ENCODE measurements around the gene CNTN3. TPM values are rescaled to one million over a fixed set of nuclear protein-coding genes. Genes with fewer than 3 reads are reported as not detected.

The CNTN3 gene
- polyA plus RNA-seq, 1 donor from 2014 or later: 31.8 TPM

GRCh38 chr3:74590620-74591262 is 23.7 kb downstream of the CNTN3 start:
- Histone ChIP-seq H3K4me2 (ENCODE audit: low read length) (no peak overlapping the region), H3K27me3 (ENCODE audit: insufficient read depth, low read depth, low read length) (no peaks in the 10 kb centered on the region), H3K9me2 (ENCODE audit: insufficient read depth, low read length) (no peaks in the 10 kb centered on the region), H3K4me3 (ENCODE audit: low read length) (no peak overlapping the region), H3K9me3 (ENCODE audit: low read length) (no peaks in the 10 kb centered on the region), H3K9ac (ENCODE audit: low read length) (no peak overlapping the region), H3K36me3 (ENCODE audit: insufficient read depth, low read length) (no peaks in the 10 kb centered on the region), H4K20me1 (ENCODE audit: insufficient read depth) (no peaks in the 10 kb centered on the region), H3K79me2 (replicated peaks; ENCODE audit: insufficient read depth, low read length) (no peaks in the 10 kb centered on the region), H3K27ac (ENCODE audit: low read length) (no peak overlapping the region), H3F3A (ENCODE audit: insufficient read depth, low read length, poor library complexity, severe bottlenecking) (no peaks in the 10 kb centered on the region), H2AFZ (ENCODE audit: low read depth, low read length) (no peak overlapping the region)
- no peak for TF ChIP-seq MXI1 (conservative IDR thresholded peaks at IDR 0.05; ENCODE audit: poor library complexity, severe bottlenecking)
- TF ChIP-seq SMC3 (conservative IDR thresholded peaks at IDR 0.05; ENCODE audit: poor library complexity): no peak
- no peak for TF ChIP-seq POLR2AphosphoS5 (IDR thresholded peaks at IDR 0.05)
- no peak for TF ChIP-seq EP300 (conservative IDR thresholded peaks at IDR 0.05; ENCODE audit: poor library complexity, severe bottlenecking)
- no peak for TF ChIP-seq REST (IDR thresholded peaks at IDR 0.05; ENCODE audit: borderline replicate concordance)
- no peak for TF ChIP-seq CTCF (IDR thresholded peaks at IDR 0.05; ENCODE audit: poor library complexity, severe bottlenecking)
- TF ChIP-seq EZH2 (IDR thresholded peaks at IDR 0.05; ENCODE audit: borderline replicate concordance, insufficient read depth, low read length, poor library complexity, severe bottlenecking): no peak
- no peak for TF ChIP-seq TAF1 (IDR thresholded peaks at IDR 0.05; ENCODE audit: low read depth)
- no peak for TF ChIP-seq RAD21 (conservative IDR thresholded peaks at IDR 0.05)

GRCh38 chr3:74584782-74585181 is 29.7 kb downstream of the CNTN3 start:
- H3K4me3 ChIP-seq (ENCODE audit: low read length): no peak overlapping the region
- no peaks in the 10 kb centered on the region for H3K9me2 ChIP-seq (ENCODE audit: insufficient read depth, low read length)
- H3K4me2 ChIP-seq (ENCODE audit: low read length): no peak overlapping the region
- no peaks in the 10 kb centered on the region for H3K79me2 ChIP-seq (replicated peaks; ENCODE audit: insufficient read depth, low read length)
- no peak overlapping the region for H2AFZ ChIP-seq (ENCODE audit: low read depth, low read length)
- H3K9me3 ChIP-seq (ENCODE audit: low read length): no peaks in the 10 kb centered on the region
- no peaks in the 10 kb centered on the region for H3K27me3 ChIP-seq (ENCODE audit: insufficient read depth, low read depth, low read length)
- no peak for TF ChIP-seq TAF1 (IDR thresholded peaks at IDR 0.05; ENCODE audit: low read depth)
- no peak for TF ChIP-seq EP300 (conservative IDR thresholded peaks at IDR 0.05; ENCODE audit: poor library complexity, severe bottlenecking)
- TF ChIP-seq REST (IDR thresholded peaks at IDR 0.05; ENCODE audit: borderline replicate concordance): no peak
- TF ChIP-seq SMC3 (conservative IDR thresholded peaks at IDR 0.05; ENCODE audit: poor library complexity): no peak
- TF ChIP-seq RAD21 (conservative IDR thresholded peaks at IDR 0.05): no peak
- TF ChIP-seq CTCF (IDR thresholded peaks at IDR 0.05; ENCODE audit: poor library complexity, severe bottlenecking): no peak
- no peak for TF ChIP-seq POLR2AphosphoS5 (IDR thresholded peaks at IDR 0.05)
- no peak for TF ChIP-seq EZH2 (IDR thresholded peaks at IDR 0.05; ENCODE audit: borderline replicate concordance, insufficient read depth, low read length, poor library complexity, severe bottlenecking)
- no peak for TF ChIP-seq MXI1 (conservative IDR thresholded peaks at IDR 0.05; ENCODE audit: poor library complexity, severe bottlenecking)
- H4K20me1 ChIP-seq (ENCODE audit: insufficient read depth): no peaks in the 10 kb centered on the region
- H3K27ac ChIP-seq (ENCODE audit: low read length): no peak overlapping the region
- H3F3A ChIP-seq (ENCODE audit: insufficient read depth, low read length, poor library complexity, severe bottlenecking): no peaks in the 10 kb centered on the region
- no peak overlapping the region for H3K9ac ChIP-seq (ENCODE audit: low read length)
- H3K36me3 ChIP-seq (ENCODE audit: insufficient read depth, low read length): no peaks in the 10 kb centered on the region
